ENCODE results near the gene NMU. TPM values are rescaled to one million over a fixed set of nuclear protein-coding genes. Genes with fewer than 3 reads are reported as not detected.
"Not testable (repeated sequence)": the region's sequence is repeated elsewhere in the genome, so short reads cannot be mapped to it uniquely, and the experiment has no call there.

Gene NMU
- polyA plus RNA-seq, 2 of the 4 experiments (the other 2 are of a cell fraction): 0.13 to 0.45 TPM

DNA sequence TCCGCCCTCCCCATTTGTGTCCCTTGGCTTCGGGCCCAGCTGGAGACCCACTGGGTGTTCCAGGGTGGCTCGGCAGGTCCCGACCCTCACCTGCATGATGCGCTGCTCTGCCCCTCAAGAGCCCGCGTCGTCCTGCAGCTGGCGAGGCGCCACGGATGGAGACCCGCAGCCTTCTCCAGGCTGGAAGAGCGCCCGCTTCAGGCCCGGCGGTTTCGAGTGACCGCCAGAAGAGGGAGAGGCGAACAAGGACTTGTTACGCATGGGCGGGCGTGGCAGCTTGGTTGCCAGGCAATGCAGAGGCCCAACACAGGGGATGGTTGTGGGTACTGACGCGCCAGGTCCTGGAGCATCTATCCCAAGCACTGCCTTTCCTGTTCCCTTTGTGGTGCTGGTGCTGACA lies 44.1 kb downstream of the NMU start, which contains the start of gene PDCL2:
PDCL2 (minus strand) TSS at position 232 of the 400 bp plus-strand sequence; CDS start at position 96, 136 bp downstream.
- TF ChIP-seq KDM5A (IDR thresholded peaks at IDR 0.05): no peak
- no peak for TF ChIP-seq CTCF (IDR thresholded peaks at IDR 0.05)
- no peak for TF ChIP-seq POLR2A (IDR thresholded peaks at IDR 0.05; ENCODE audit: low read length)
- no peak for TF ChIP-seq ZNF302 (CRISPR knock-in tag; IDR thresholded peaks at IDR 0.05)
- TF ChIP-seq SMC3 (IDR thresholded peaks at IDR 0.05): no peak
- TF ChIP-seq MYC (IDR thresholded peaks at IDR 0.05; ENCODE audit: borderline replicate concordance, low read length): no peak
- TF ChIP-seq, protein P1, sequence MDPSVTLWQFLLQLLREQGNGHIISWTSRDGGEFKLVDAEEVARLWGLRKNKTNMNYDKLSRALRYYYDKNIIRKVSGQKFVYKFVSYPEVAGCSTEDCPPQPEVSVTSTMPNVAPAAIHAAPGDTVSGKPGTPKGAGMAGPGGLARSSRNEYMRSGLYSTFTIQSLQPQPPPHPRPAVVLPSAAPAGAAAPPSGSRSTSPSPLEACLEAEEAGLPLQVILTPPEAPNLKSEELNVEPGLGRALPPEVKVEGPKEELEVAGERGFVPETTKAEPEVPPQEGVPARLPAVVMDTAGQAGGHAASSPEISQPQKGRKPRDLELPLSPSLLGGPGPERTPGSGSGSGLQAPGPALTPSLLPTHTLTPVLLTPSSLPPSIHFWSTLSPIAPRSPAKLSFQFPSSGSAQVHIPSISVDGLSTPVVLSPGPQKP (IDR thresholded peaks at IDR 0.05; ENCODE audit: low read depth, low read length): no peak
- TF ChIP-seq RFX5 (IDR thresholded peaks at IDR 0.05): no peak
- no peak for TF ChIP-seq KDM1A (IDR thresholded peaks at IDR 0.05; ENCODE audit: low read depth)
- TF ChIP-seq ZFP36 (IDR thresholded peaks at IDR 0.05; ENCODE audit: borderline replicate concordance, partially characterized antibody): no peak
- DNase-seq (ENCODE audit: low read depth in 1 of 2, low spot score in 1 of 2) (peak in 1 of 2 experiments; percentile 3), FAIRE-seq (no peak), ATAC-seq (no peak)
- Histone ChIP-seq H3K27ac (no peak within 1 kb of the TSS), H3K4me2 (no peak within 1 kb of the TSS), H3K9me3 (no peaks in the 10 kb centered on the region), H3K4me3 (no peak within 1 kb of the TSS), H3K4me1 (no peaks in the 10 kb centered on the region)
- CTCF ChIA-PET: no interaction called here
- WGBS (ENCODE audit: missing lambda C conversion rate): 80% methylated on average over 17 of the region's 24 CpGs
- POLR2A ChIA-PET: no interaction called here

DNA sequence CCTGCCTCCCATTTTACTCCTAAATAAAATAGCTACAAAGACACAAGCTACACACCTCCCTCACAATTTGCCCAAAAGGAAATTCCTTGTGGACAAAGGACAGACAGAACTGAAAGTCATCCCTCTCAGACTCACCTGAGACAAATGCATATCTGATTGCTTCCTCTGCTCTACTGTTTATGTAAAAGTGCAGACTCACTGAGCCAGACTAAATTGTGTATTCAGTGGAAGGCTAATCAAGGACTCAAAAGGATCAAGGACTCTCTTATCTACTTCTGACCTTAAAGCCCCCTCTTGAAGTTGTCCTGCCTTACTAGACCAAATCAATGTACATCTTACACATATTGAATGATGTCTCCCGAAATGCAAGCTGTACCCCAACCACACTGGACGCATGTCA lies 47.9 kb downstream of the NMU start:
- Histone ChIP-seq H3K4me2 (no peak overlapping the region), H3K9me3 (no peaks in the 10 kb centered on the region), H3K4me3 (no peak overlapping the region), H3K27ac (no peak overlapping the region), H3K4me1 (no peaks in the 10 kb centered on the region)
- ATAC-seq (no peak), FAIRE-seq (no peak), DNase-seq (ENCODE audit: low read depth in 1 of 2, low spot score in 1 of 2) (no peak)
- ChIA-PET POLR2A (no interaction called here), CTCF (no interaction called here)
- TF ChIP-seq CHD2 (IDR thresholded peaks at IDR 0.05; ENCODE audit: low read length, partially characterized antibody): no peak
- 29% methylated on average over 2 of the region's 2 CpGs for WGBS (ENCODE audit: missing lambda C conversion rate)

- CTCF ChIA-PET, ATAC-seq: not testable (repeated sequence)
- no CpG with 5 or more reads among the region's 2 CpGs for WGBS (ENCODE audit: missing lambda C conversion rate)
Observed at GRCh38 chr4:55582773-55583172, 53.3 kb downstream of the NMU start.

GRCh38 chr4:55578341-55579010 lies 57.6 kb downstream of the NMU start:
- no peak for ATAC-seq
- POLR2A ChIA-PET: no interaction called here
- H3K27ac ChIP-seq: no peak overlapping the region
- CTCF ChIA-PET: no interaction called here
- FAIRE-seq: no peak
- DNase-seq (ENCODE audit: low read depth in 1 of 2, low spot score in 1 of 2): no peak
- no peaks in the 10 kb centered on the region for H3K9me3 ChIP-seq
- no peak overlapping the region for H3K4me2 ChIP-seq
- no peaks in the 10 kb centered on the region for H3K4me1 ChIP-seq
- no peak for TF ChIP-seq NPAS2 (CRISPR knock-in tag; IDR thresholded peaks at IDR 0.05; ENCODE audit: borderline replicate concordance)
- TF ChIP-seq RCOR1 (IDR thresholded peaks at IDR 0.05; ENCODE audit: low read depth, low read length): no peak
- TF ChIP-seq BHLHE40 (IDR thresholded peaks at IDR 0.05; ENCODE audit: low read depth, low read length): no peak
- no peak for TF ChIP-seq CBX2 (IDR thresholded peaks at IDR 0.05; ENCODE audit: borderline replicate concordance, low read depth)
- TF ChIP-seq HES2 (IDR thresholded peaks at IDR 0.05): no peak
- no peak for TF ChIP-seq HDAC2 (IDR thresholded peaks at IDR 0.05)
- no peak for TF ChIP-seq MAZ (IDR thresholded peaks at IDR 0.05; ENCODE audit: borderline replicate concordance, low read depth, low read length)
- no peak for TF ChIP-seq RARB (CRISPR knock-in tag; IDR thresholded peaks at IDR 0.05)
- no peak overlapping the region for H3K4me3 ChIP-seq

More at GRCh38 chr4:55582773-55583172, 53.3 kb downstream of the NMU start:
- DNase-seq (ENCODE audit: low read depth in 1 of 2, low spot score in 1 of 2); POLR2A ChIA-PET; H3K27ac ChIP-seq; H3K4me2 ChIP-seq; FAIRE-seq; H3K4me1 ChIP-seq; H3K4me3 ChIP-seq; H3K9me3 ChIP-seq: not testable (repeated sequence)

Measured in A549 (cell line).